ENCODE data around the gene MYO18A.

- TF ChIP-seq CTCF (IDR thresholded peaks at IDR 0.05 in 2 of 3, conservative IDR thresholded peaks at IDR 0.05 in 1 of 3; ENCODE audit: borderline replicate concordance in 1 of 3, insufficient read depth in 1 of 3, low read depth in 2 of 3, low read length in 2 of 3) (no peak), POLR2AphosphoS5 (IDR thresholded peaks at IDR 0.05; ENCODE audit: low read depth, low read length) (no peak)
Observed at GRCh38 chr17:29148257-29148789, 31.9 kb downstream of the MYO18A start.

Data from HCT116 (cell line).